Chondrocyte (in vitro differentiated cells): ENCODE measurements around the gene SDK2. TPM values are rescaled to one million over a fixed set of nuclear protein-coding genes. Genes with fewer than 3 reads are reported as not detected.

ENCODE experiments used
- DNase-seq: peaks from one replicate; pipeline ENCODE4 v3.0.0; 2021; ENCODE audit warnings: mixed read lengths, low spot score
- H3K27ac Mint-ChIP-seq: one replicate; pipeline ENCODE4 v1.8.0; 2021; ENCODE audit warnings: mild to moderate bottlenecking, moderate library complexity, mixed read lengths; ENCODE audit not compliant: unreplicated experiment
- H3K27me3 Mint-ChIP-seq: 2 replicates; pipeline ENCODE4 v1.8.0; 2021; ENCODE audit warnings: low read depth, mixed read lengths
- H3K36me3 Mint-ChIP-seq: 2 replicates; pipeline ENCODE4 v1.8.0; 2021; ENCODE audit warnings: low read depth, mixed read lengths
- H3K4me1 Mint-ChIP-seq: 2 replicates; pipeline ENCODE4 v1.8.0; 2021; ENCODE audit warnings: low read depth, mild to moderate bottlenecking, mixed read lengths
- H3K4me3 Mint-ChIP-seq: one replicate; pipeline ENCODE4 v1.8.0; 2021; ENCODE audit warnings: mild to moderate bottlenecking, moderate library complexity, mixed read lengths; ENCODE audit not compliant: unreplicated experiment
- H3K9me3 Mint-ChIP-seq: 2 replicates; pipeline ENCODE4 v1.8.0; 2021; ENCODE audit warnings: low read depth, mixed read lengths
- total RNA-seq: library from RNA; stranded (reverse); gene quantifications from 3 replicates; pipeline ENCODE4 v1.2.1, GENCODE V29; 2021
- TF ChIP-seq, protein P1 (sequence below): fragments of 200-600 bp; sonication (generic); IDR thresholded peaks from 2 replicates; pipeline ENCODE4 v1.5.0; 2021; ENCODE audit warnings: antibody characterized with exemption, mild to moderate bottlenecking, moderate library complexity

Gene SDK2
- total RNA-seq, 1 donor from 2014 or later = 15.8 TPM

DNA sequence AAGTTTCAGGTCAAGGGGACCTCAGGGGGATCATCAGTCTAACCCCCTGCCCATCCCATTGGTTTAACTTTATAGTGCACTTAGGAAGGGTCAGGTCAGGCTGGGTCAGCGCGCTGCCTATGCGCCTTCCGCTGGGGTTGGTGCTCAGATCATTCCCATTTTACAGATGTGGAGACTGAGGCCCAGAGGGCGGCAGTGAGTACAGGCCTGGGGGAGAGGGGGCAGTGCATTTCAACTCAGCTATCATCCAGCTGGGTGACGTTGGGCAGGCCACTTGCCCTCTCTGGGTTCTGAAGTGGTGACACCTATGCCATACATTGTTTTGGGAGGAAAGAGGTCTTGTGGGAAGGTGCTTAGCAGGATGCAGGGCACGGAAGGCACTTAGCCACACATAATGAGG, 204.6 kb downstream of the SDK2 start:
- Mint-ChIP-seq H3K27me3 (no peaks in the 10 kb centered on the region), H3K36me3 (peaks cover 2% of the 10 kb centered on the region), H3K4me1 (peaks cover 14% of the 10 kb centered on the region), H3K9me3 (no peaks in the 10 kb centered on the region), H3K27ac (no peak overlapping the region), H3K4me3 (no peak overlapping the region)
- no peak for DNase-seq
- TF ChIP-seq, protein P1, sequence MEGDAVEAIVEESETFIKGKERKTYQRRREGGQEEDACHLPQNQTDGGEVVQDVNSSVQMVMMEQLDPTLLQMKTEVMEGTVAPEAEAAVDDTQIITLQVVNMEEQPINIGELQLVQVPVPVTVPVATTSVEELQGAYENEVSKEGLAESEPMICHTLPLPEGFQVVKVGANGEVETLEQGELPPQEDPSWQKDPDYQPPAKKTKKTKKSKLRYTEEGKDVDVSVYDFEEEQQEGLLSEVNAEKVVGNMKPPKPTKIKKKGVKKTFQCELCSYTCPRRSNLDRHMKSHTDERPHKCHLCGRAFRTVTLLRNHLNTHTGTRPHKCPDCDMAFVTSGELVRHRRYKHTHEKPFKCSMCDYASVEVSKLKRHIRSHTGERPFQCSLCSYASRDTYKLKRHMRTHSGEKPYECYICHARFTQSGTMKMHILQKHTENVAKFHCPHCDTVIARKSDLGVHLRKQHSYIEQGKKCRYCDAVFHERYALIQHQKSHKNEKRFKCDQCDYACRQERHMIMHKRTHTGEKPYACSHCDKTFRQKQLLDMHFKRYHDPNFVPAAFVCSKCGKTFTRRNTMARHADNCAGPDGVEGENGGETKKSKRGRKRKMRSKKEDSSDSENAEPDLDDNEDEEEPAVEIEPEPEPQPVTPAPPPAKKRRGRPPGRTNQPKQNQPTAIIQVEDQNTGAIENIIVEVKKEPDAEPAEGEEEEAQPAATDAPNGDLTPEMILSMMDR = no peak

DNA sequence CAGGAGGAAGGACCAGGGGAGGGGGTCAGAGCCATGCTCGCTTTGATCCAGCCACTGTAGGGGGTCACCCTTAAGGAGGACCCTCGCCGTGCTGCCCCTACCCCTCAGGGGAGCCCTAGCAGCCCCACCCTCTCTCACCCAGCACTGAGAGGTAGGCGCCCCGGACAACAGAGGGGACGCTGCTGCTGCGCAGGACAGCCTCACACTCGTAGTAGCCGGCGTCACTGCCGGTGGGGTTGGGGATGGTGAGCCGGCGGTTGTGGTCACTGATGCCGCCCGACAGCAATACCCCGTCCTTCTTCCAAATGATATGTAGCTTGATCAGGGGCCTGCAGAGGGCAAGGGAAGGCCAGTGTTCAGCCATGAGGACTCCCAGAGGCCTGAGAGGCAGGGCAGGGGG, 206.4 kb downstream of the SDK2 start:
- TF ChIP-seq, protein P1 = no peak
- no peak for DNase-seq
- H3K4me1 Mint-ChIP-seq = peaks cover 14% of the 10 kb centered on the region
- H3K27me3 Mint-ChIP-seq = no peaks in the 10 kb centered on the region
- peaks cover 2% of the 10 kb centered on the region for H3K36me3 Mint-ChIP-seq
- H3K27ac Mint-ChIP-seq = no peak overlapping the region
- H3K9me3 Mint-ChIP-seq = no peaks in the 10 kb centered on the region
- H3K4me3 Mint-ChIP-seq = no peak overlapping the region

DNA sequence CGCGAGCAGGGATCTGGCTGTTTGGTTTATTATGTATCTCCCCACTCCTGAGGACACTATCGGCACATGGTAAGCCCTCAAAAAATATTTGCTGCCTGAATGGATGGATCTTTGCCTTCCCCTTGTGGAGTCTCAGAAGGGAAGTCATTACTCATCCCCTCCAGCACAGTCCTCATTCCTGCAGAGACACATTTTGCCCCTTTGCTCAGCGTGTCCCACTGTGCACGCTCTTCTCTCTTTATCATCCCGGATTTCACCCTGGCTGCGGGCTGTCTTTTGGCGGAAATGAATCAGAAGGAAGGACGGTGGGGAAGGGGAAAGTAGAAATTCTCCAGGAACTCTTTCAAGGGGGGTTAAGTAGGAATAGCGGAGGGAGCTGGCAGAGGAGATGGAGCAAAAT, 207.3 kb downstream of the SDK2 start:
- no peak overlapping the region for H3K27ac Mint-ChIP-seq
- H3K36me3 Mint-ChIP-seq = peaks cover 2% of the 10 kb centered on the region
- H3K27me3 Mint-ChIP-seq = no peaks in the 10 kb centered on the region
- TF ChIP-seq, protein P1 = no peak
- peaks cover 14% of the 10 kb centered on the region for H3K4me1 Mint-ChIP-seq
- no peaks in the 10 kb centered on the region for H3K9me3 Mint-ChIP-seq
- no peak overlapping the region for H3K4me3 Mint-ChIP-seq
- DNase-seq = no peak

DNA sequence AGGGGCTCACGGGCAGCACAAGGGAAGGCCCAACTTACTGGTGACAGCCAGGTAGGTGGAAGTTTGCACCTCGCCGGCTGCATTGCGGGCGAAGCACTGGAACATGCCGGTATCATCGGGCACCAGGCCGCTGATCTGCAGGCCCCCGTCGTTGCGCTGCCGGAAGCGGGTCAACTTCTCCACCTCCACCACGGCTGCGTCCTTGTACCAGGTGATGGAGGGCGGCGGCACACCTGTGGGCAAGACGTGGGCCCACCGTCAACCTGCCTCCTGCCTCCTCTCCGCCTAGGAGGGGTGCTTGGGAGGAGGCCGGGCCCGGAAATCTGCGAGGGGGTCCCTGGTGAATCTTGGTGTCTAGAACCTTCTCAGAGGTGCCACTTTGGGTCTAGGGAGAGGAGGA, 208.8 kb downstream of the SDK2 start:
- Mint-ChIP-seq H3K4me3 (no peak overlapping the region), H3K27ac (no peak overlapping the region), H3K27me3 (no peaks in the 10 kb centered on the region), H3K36me3 (peaks cover 2% of the 10 kb centered on the region), H3K4me1 (peaks cover 25% of the 10 kb centered on the region), H3K9me3 (no peaks in the 10 kb centered on the region)
- TF ChIP-seq, protein P1 = no peak
- no peak for DNase-seq

DNA sequence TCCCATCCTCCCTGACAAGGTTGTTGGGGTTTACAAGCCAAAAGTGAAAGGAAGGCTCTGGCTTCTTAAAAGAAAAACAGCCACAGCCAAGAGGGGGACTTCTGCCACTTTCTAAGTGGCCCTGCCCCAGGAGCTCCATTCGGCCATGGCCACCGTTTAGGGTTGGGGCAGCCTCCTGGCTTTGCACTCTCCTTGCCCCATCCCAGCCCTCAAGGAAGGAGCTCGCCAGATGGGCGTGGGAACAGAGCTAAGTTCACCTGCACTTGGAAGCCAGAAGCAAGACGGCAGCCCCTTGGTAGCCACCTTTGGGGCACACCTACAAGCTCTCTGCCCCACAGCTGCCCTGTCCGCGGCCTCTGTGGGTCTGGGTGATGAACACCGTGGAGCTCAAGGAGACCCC, 210.1 kb downstream of the SDK2 start:
- Mint-ChIP-seq H3K27ac (no peak overlapping the region), H3K4me1 (peaks cover 33% of the 10 kb centered on the region), H3K9me3 (no peaks in the 10 kb centered on the region), H3K27me3 (no peaks in the 10 kb centered on the region), H3K36me3 (no peaks in the 10 kb centered on the region), H3K4me3 (no peak overlapping the region)
- TF ChIP-seq, protein P1 = no peak
- no peak for DNase-seq
